ENCODE results near the gene GHDC.

The GHDC gene

DNA sequence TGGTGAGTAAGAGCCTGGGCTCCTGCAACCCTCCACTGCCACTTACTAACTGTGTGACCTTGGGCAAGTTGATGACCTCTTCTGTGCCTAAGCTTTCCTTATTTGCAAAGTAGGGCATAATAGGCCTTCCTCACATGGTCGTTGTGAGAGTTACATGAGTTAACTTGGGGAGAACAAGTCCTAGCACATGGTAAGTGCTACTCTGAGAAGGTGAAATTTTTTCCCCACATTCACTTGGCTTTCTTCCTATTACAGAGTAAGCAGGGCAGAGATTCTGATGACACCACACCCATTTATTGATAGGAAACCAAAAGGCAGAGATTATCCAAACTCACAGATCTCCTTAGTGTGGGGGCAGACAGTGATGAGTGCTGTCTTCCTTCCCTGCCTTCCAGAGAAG lies 15.0 kb downstream of the GHDC start:
- no peak overlapping the region for H3K4me3 ChIP-seq (replicated peaks; ENCODE audit: low read depth, low read length)
- no peak for DNase-seq (ENCODE audit: extremely low read depth, insufficient read length)
- no peaks in the 10 kb centered on the region for H3K27me3 ChIP-seq (replicated peaks; ENCODE audit: control insufficient read depth, insufficient read depth, low read length)
- TF ChIP-seq, protein P1, sequence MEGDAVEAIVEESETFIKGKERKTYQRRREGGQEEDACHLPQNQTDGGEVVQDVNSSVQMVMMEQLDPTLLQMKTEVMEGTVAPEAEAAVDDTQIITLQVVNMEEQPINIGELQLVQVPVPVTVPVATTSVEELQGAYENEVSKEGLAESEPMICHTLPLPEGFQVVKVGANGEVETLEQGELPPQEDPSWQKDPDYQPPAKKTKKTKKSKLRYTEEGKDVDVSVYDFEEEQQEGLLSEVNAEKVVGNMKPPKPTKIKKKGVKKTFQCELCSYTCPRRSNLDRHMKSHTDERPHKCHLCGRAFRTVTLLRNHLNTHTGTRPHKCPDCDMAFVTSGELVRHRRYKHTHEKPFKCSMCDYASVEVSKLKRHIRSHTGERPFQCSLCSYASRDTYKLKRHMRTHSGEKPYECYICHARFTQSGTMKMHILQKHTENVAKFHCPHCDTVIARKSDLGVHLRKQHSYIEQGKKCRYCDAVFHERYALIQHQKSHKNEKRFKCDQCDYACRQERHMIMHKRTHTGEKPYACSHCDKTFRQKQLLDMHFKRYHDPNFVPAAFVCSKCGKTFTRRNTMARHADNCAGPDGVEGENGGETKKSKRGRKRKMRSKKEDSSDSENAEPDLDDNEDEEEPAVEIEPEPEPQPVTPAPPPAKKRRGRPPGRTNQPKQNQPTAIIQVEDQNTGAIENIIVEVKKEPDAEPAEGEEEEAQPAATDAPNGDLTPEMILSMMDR (IDR thresholded peaks at IDR 0.05; ENCODE audit: insufficient read depth, low read length, poor library complexity, severe bottlenecking), result no peak
- H3K36me3 ChIP-seq (ENCODE audit: control insufficient read depth, insufficient read depth, low read length), result no peaks in the 10 kb centered on the region

DNA sequence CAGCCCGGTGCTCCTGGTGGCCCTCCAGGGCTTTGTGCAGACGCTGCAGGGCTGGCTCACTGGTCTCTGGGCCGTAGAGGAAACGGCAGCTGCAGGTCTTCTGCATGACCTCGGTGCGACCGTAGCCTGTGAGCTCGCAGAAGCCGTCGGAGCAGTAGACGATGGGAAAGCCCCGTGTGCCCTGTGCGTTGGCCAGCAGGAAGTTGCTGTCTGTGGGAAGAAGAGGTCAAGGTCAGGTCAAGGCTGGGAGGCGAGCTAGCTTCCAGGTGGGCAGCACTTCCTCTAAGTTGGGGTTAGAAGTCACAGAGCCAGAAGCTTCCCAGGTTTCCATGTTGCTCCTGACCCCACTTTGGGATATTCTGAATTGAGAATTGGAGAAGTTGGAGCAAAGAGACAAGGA lies 15.5 kb downstream of the GHDC start:
- TF ChIP-seq, protein P1 (IDR thresholded peaks at IDR 0.05; ENCODE audit: insufficient read depth, low read length, poor library complexity, severe bottlenecking), result no peak
- Histone ChIP-seq H3K36me3 (ENCODE audit: control insufficient read depth, insufficient read depth, low read length) (no peaks in the 10 kb centered on the region), H3K27me3 (replicated peaks; ENCODE audit: control insufficient read depth, insufficient read depth, low read length) (no peaks in the 10 kb centered on the region), H3K4me3 (replicated peaks; ENCODE audit: low read depth, low read length) (no peak overlapping the region)
- peak; percentile 67 for DNase-seq (ENCODE audit: extremely low read depth, insufficient read length)

DNA sequence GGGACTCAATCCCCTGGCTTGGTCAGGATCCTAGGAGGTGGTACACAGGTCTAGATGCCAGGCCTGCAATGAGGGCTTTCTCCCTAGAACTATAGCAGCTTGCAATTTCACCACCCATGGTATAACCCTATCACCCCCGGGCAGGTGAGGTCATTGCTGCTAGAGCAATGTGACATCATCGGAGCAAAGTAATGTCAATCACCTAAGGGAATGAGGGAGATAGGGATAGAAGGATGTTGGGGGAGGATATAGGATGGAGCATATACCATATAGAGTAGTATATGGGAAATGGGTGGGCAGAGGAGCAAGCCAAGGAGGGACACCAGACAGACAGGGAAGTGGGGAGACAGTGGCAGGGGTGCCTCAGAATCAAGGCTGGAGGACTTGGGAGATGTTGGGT lies 16.6 kb downstream of the GHDC start:
- no peak overlapping the region for H3K4me3 ChIP-seq (replicated peaks; ENCODE audit: low read depth, low read length)
- TF ChIP-seq, protein P1 (IDR thresholded peaks at IDR 0.05; ENCODE audit: insufficient read depth, low read length, poor library complexity, severe bottlenecking), result no peak
- no peaks in the 10 kb centered on the region for H3K27me3 ChIP-seq (replicated peaks; ENCODE audit: control insufficient read depth, insufficient read depth, low read length)
- no peak for DNase-seq (ENCODE audit: extremely low read depth, insufficient read length)
- no peaks in the 10 kb centered on the region for H3K36me3 ChIP-seq (ENCODE audit: control insufficient read depth, insufficient read depth, low read length)

DNA sequence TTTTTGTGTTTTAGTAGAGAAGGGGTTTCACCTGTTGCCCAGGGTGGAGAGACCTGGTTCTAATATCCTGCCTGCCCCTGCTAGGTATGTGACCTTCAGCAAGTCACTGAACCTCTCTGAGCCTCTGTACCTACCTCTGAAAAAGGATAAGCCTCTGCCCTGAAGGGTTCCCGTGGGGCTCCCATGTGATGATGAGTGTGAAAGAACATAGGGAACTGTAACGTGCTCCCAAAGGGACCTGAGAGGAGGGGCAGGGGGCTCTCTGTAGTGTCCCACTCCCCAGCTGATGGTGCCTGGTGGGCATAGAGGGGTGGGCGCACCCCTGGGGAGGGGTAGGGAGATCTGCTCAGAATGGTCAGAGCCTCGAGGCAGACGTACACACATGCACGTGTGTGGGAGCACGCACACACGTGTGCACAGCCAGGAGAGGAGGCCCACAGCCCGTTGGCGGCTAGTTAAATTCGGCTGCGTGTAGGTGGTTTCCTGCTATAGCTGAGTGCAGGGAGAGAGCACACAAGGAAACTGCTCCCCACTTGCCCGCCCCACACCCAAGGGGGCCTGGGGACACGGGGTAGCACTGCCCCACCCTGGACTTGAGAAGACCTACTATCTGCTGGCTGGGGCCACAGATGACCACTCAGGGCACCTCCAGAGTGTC lies 20.0 kb downstream of the GHDC start:
- H3K27me3 ChIP-seq (replicated peaks; ENCODE audit: control insufficient read depth, insufficient read depth, low read length), result no peaks in the 10 kb centered on the region
- no peaks in the 10 kb centered on the region for H3K36me3 ChIP-seq (ENCODE audit: control insufficient read depth, insufficient read depth, low read length)
- TF ChIP-seq, protein P1 (IDR thresholded peaks at IDR 0.05; ENCODE audit: insufficient read depth, low read length, poor library complexity, severe bottlenecking), result no peak
- no peak overlapping the region for H3K4me3 ChIP-seq (replicated peaks; ENCODE audit: low read depth, low read length)
- no peak for DNase-seq (ENCODE audit: extremely low read depth, insufficient read length)

DNA sequence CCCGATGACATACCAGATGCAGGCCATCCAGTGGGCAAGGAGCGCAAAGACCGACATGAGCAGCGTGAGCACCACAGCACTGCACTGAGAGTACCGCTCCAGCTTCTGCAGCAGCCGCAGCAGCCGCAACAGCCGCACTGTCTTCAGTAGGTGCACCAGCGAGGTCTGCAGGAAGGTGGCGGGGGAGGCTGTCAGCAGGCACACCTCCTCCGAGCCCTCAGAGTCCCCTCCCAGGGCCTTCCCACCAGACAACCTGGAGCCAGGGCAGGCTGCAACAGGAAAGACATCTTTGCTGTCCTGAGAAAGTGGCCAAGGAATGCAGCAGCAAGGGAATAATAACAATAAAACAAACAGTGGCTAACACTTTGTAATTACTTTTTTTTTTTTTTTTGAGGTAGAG lies 22.5 kb downstream of the GHDC start:
- TF ChIP-seq, protein P1 (IDR thresholded peaks at IDR 0.05; ENCODE audit: insufficient read depth, low read length, poor library complexity, severe bottlenecking), result no peak
- no peak for DNase-seq (ENCODE audit: extremely low read depth, insufficient read length)
- Histone ChIP-seq H3K27me3 (replicated peaks; ENCODE audit: control insufficient read depth, insufficient read depth, low read length) (no peaks in the 10 kb centered on the region), H3K4me3 (replicated peaks; ENCODE audit: low read depth, low read length) (no peak overlapping the region), H3K36me3 (ENCODE audit: control insufficient read depth, insufficient read depth, low read length) (no peaks in the 10 kb centered on the region)

DNA sequence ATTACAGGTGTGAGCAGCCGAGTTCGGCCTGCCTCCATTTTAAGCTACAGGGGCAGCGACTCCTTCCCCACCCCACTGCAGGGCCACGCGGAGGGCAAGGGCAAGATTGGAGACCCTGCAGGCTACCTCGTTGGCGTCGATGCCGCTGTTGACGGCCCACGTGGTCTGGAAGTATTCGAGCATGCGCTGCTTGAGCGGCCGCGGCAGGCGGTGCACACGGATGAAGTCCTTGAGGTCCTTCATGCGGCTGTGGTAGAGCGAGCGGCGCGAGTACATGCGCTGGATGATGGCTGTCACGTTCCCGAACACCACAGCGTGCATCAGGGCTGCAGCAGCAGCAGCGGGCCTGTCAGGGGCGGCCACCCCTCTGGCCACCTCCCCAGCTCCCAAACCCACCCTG lies 24.9 kb downstream of the GHDC start:
- DNase-seq (ENCODE audit: extremely low read depth, insufficient read length), result no peak
- TF ChIP-seq, protein P1 (IDR thresholded peaks at IDR 0.05; ENCODE audit: insufficient read depth, low read length, poor library complexity, severe bottlenecking), result no peak
- H3K27me3 ChIP-seq (replicated peaks; ENCODE audit: control insufficient read depth, insufficient read depth, low read length), result no peaks in the 10 kb centered on the region

More for the DNA sequence above, 24.9 kb downstream of the GHDC start:
- no peaks in the 10 kb centered on the region for H3K36me3 ChIP-seq (ENCODE audit: control insufficient read depth, insufficient read depth, low read length)
- no peak overlapping the region for H3K4me3 ChIP-seq (replicated peaks; ENCODE audit: low read depth, low read length)
